Measurements from ENCODE around the gene KIRREL1.

GRCh38 chr1:157992833-157993146, 655 bp upstream of the KIRREL1 start:
- TF ChIP-seq CTCF (IDR thresholded peaks at IDR 0.05), result no peak
- no peak for TF ChIP-seq POLR2A (IDR thresholded peaks at IDR 0.05)
